HG03108 (cell line): ENCODE measurements around the gene PLXDC1.
"Not testable (repeated sequence)": the region's sequence is repeated elsewhere in the genome, so short reads cannot be mapped to it uniquely, and the experiment has no call there.

Source experiments
- ATAC-seq: cut with Tn5 transposase; IDR thresholded peaks from one replicate; pipeline ENCODE4 v1.9.1; 2021; ENCODE audit warnings: moderate library complexity; ENCODE audit not compliant: unreplicated experiment

Gene PLXDC1

DNA sequence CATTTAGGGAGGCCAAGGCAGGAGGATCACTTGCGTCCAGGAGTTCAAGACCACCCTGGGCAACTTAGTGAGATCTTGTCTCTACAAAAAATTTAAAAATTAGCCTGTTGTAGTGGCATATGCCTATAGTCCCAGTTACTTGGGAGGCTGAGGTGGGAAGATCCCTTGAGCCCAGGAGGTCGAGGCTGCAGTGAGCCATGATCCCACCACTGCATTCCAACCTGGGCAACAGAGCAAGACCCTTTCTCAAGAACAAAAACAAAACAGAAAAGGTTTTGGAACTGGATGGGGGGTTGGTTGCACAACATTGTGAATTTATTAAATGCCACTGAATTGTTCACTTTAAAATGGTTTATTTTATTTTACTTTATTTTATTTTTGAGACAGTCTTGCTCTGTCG, 21.2 kb downstream of the PLXDC1 start:
- ATAC-seq = no peak

DNA sequence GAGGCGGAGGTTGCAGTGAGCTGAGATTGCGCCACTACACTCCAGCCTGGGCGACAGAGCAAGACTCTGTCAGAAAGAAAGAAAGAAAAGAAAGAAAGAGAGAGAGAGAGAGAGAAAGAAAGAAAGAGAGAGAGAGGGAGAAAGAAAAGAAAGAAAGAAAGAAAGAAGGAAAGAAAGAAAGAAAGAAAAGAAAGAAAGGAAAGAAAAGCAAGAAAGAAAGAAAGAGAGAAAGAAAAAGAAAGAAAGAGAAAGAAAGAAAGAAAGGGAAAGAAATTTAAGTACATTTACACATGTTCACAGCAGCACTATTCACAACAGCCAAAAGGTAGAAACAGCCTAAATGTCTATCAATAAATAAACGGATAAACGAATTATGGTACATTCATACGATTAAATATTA, 21.9 kb downstream of the PLXDC1 start:
- not testable (repeated sequence) for ATAC-seq

DNA sequence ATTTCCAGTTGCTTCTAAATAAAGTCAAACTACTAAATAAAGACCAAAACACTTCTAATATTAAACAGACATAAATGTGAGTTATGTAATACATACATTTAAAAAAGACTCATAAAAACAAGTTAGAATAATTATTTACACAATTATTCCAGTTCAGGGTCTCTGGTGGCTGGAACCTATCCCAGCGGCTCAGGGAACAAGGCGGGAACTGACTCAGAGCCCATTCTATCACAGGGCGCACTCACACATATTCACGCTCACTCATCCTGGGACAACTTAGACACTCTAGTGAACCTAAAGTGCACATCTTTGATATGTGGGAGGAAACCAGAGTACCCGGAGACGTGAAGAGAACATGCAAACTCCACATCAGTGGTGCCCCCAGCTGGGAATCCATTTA, 25.0 kb downstream of the PLXDC1 start:
- ATAC-seq = no peak

DNA sequence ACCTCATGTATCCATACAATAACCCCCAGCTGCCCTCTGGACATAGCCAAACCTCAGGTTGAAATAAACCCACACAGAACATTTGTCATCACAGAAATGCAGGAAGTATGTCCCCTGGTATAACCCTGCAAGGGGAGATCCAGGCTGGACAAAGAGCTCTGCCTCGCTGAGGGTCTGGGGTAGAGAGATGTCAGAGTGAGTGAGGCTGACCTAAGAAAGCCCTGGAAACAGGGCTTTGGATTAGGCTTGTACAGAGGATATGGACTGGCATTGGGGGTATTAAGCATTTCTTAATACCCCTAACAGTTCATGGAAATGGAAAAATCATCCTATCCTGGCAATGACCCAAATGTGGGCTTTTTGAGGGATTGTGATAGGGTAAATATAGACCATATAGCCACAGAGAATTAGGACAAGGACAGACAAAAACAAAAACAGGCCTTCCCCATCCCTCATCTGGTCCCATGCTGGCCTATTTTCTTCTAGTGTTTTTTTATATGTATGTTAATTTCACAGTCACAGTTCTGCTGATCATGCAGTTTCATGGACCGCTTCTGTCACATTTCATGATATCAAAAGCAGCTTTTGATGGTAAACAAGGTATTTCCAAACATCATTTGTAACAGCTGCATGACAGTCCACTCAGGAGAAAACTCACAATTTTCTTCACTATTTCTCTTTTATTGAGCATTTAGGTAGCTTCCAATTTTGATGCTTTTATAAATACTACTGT, 26.1 kb downstream of the PLXDC1 start:
- ATAC-seq = no peak

DNA sequence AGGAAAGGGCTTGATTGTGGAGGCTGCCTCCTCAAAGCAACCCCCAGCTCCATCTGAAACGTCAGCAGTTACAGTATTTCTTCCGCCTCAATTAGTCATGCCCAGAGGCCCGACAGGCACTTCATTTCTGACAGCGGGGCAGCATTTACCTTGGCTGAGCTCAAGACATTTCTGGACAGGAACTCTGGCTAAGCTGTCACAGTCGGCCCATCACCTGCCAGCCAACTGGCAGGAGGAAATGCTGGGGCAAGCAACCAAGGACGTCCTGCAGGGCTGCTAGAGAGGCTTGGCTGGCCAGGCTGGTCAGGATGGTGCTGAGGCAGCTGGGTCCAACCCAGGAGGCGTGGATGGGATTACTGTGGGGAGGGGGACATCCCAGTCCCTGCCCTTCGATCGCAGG, 27.8 kb downstream of the PLXDC1 start:
- no peak for ATAC-seq

DNA sequence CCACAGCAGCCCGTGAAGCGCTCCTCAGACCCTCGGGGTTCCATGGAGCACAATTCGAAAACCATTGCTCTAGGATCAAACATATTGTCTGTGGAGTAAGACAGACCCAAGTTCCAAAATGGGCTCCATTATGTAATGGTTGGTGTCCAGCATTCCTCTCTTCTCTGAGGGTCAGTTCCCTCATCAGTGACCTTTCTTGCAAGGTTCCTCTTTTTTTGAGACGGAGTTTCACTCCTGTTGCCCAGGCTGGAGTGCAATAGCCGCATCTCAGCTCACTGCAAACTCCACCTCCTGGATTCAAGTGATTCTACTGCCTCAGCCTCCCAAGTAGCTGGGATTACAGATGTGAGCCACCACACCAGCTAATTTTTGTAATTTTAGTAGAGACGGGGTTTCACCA, 28.4 kb downstream of the PLXDC1 start:
- ATAC-seq = no peak

DNA sequence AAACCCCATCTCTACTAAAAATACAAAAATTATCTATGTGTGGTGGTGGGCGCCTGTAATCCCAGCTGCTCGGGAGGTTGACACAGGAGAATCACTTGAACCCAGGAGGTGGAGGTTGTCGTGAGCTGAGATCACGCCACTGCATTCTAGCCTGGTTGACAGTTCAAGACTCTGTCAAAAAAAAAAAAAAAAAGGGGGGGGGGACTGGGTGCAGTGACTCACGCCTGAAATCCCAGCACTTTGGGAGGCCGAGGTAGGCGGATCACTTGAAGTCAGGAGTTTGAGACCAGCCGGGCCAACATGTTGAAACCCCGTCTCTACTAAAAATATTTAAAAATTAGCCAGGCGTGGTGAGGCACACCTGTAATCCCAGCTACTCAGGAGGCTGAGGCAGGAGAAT, 29.5 kb downstream of the PLXDC1 start:
- not testable (repeated sequence) for ATAC-seq

DNA sequence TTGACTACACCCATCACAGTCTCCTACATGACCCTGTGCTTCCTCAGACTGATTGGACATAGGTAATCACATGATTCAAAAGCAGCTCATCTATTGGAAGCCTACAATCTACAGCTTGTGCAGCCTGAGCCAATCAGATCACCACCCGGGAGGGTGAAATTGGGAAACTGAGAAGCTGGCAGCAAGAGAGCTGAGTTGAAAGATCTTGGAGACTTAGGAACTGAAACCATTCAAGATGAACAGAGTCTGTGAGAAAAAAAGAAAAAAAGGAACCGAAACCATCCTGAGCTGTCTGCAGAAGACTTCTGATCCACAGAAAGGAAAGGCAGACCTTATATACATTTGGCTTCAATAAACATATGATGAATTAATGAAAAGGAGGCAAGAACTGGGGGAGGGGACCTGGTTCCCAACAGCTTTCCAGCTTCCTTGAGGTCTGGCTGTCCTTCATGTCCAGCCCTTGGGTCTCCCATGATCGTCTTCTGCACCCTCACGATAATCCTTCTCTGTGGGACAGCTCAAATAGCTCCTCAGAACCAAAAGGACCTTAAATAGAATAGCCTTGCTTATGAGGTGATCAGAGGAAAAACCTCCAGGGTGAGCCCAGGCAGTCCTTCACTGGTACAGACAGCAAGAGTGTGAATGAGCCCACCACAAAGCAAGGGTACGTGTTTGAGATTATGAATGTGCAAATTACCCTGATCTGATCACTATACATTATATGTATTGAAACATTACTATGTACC, 32.6 kb downstream of the PLXDC1 start:
- no peak for ATAC-seq

DNA sequence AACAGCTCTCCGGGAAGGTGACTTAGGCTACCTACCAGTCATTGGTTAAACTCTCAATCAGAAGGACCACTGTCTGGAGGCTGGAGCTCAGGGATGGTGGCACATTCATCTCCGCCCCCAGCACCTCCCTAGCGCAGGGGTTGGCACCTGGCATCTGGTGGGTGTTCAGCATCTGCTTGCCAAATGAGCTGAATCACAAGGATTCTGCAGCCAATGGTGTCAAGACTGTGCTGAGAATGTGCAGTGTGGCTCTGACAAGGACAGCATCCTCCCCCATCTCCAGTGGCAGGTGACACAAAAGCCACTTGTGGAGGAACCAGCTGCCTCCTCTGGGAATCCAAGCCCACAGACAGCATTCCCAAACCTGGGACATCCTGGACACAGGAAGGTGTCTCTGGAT, 35.2 kb downstream of the PLXDC1 start:
- no peak for ATAC-seq

DNA sequence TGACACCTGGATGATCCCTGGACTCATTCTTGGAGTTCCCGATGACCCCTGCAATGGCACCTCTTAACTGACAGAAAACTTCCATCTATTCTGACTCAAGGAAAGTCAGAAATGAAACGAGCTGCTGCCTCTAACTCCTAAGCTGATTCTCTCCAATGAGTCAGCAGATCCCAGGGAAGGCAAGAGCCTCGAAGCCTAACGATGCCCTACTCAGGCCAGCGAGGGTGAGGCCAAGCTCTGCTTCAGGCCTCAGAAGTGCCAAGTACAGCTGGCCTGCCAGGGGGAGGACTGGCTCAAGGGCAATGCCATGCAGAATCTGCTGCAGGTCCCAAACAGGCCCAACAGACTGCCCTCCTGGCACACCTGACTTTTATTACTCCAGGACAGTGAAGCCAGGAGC, 36.3 kb downstream of the PLXDC1 start:
- ATAC-seq = no peak

DNA sequence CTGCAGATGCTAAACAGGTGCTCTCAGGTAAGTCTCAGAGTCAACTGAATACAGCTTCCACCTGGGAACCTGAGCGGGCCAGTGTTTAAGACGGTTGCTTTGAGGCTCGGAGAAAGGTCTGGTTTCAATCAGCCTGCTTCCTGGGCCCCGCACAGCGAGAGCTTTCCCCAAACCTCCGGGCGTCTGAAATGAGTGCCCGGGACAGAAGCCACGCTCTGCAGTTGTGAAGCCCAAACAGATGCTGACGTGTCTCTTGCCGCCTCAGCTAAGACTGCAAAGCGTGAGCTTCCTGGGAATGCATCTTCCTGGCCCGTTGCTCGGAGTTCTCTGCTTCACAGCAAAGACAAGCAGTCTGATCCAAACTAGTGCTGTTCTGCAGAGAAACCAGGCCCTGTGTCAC, 36.7 kb downstream of the PLXDC1 start:
- ATAC-seq = no peak

DNA sequence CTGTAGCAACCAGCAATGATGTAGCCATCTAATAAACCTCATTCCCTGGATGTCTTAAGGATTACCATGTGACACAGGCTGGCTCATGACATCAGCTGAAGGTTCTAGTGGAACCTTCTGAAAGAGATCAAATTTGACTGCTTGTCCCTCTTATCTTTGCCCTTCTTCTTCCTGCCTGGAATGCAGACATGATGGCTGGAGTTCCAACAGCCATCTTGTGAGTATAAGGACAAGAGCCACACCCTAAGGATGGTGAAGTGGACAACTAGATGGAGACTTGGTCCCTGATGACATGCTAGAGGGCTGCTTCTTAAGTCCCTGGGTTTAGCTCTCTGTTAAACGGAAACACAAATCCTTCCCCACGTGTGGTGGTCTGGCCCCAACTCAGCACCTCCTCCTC, 37.6 kb downstream of the PLXDC1 start:
- no peak for ATAC-seq

DNA sequence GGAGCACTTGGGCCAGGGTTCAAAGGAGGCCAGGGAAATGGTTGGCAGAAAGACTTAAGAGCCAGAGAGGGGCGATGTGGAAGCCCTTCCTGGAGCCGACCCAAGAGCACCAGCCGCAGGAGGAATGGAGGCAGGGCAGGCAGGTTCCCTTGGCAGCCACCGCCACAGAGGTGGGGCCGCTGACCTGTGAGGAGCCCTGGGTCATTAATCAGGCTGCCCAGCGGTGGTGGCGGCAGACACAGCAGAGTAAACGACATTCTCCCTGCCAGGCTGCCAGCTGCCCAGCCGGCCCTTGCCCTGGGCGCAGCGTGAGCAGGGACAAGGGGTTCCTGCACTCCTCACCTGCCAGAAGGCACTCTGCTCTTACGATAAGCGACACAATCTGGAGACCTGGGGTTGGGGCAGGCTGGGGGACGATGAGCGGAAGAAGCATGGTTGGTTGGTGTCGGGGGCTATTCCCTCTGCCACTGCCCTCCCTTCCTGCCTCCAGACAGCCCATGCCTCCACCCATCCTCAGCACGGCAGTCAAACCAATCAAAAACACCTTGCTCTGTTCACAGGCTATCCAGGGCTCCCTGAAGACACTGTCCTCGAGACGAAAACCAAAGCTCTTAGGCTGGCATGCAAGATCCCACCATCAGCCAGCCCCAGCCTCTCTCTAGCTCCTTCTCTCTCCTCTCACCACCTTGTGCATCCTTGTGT, 40.9 kb downstream of the PLXDC1 start:
- ATAC-seq = no peak

DNA sequence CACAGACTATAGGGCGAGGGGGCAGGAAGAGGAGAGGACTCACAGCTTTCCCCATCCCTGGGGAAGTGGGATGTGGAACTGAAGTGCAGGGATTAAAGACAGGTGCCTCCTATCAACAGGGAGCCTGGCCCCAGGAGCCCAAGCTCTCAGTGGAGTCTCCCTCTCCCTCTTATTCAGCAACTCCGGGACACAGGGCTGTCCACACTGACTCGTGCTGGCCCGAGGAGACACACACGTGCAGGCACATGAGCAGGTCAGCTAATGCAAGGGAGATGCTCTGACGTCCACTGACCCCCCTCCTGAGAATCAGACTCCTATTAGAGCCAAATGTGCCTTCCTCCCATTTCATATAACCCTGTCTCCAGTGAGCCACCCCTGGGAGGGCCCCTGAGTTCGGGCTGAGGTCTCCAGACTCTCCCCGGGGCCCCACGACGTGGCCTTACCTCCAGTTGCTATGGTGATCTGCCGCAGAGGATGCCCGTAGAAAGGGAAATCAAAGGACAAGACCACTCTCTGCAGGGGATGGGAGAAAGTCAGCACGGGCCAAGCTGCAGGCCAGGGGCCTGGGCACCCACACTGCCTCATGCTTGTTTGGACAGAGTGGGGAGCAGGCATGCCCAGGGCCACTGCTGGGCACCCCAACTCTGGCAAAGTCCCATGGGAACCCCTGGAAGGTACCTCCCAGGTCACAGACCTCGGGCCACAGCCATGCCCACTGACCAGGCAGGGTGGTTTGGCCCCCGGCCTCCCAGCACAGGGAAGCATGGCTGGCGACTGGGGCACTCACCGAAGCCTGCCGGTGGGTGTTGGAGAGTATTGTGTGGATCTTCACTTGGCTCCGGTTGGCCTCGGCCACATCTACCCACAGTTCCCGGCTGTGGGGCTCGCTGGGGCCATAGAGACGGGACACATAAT, 42.7 kb downstream of the PLXDC1 start:
- no peak for ATAC-seq

DNA sequence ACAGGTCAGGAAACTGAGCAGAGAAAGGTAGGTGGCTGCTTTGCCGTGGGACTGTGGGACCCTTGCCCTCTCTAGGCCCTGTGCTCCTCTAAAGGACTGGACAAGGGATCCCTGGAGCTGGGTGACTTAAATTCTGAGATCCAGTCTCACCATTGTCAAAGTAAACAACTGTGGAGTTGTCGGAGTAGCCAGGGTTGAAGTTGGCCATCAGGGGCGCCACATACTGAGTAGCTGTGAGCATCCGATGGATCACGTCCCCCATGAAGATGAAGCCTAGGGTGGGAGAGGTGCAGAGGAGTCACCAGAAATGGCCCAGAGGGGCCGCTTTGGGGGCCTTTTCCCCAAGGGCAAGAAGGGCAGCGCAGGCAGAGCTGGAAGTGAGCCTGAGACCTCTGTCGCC, 43.5 kb downstream of the PLXDC1 start:
- ATAC-seq = no peak

DNA sequence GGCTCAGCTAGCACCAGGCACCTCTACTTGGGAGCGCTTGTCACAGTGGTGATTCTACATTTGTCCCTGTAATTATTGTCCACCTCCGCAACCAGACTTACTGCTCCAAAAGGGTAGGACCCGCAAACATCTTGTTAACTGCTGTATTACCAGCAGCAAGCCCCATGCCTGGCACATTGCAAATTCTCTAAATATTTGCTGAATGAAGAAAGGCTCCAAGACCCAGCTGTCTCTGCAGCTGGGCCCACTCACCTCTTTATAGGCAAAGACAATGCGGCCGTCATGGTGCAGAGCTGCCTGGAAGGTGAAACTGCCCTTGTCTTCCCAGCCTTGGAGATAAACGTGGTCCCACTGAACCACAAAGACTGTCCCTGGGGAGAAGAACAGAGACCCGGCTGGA, 44.3 kb downstream of the PLXDC1 start:
- ATAC-seq = no peak

DNA sequence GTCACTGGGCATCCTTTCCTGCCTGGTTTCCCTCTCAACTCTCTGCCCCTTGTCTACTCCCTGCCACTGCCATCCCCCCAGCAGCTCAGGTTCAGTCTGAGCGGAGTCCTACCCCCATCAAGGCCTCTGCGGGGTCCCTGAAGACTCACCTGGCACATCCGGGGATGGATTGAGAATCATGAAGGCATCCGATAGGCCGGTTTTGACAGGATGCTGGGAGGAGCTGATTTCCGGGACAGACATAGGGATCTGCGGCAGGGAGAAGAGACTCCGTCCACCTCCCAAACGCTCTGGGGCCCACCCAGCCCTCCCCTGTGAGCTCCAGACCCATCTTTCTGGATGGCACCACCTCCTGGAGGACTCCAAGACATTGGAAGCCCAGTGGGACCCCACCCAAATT, 45.7 kb downstream of the PLXDC1 start:
- no peak for ATAC-seq

DNA sequence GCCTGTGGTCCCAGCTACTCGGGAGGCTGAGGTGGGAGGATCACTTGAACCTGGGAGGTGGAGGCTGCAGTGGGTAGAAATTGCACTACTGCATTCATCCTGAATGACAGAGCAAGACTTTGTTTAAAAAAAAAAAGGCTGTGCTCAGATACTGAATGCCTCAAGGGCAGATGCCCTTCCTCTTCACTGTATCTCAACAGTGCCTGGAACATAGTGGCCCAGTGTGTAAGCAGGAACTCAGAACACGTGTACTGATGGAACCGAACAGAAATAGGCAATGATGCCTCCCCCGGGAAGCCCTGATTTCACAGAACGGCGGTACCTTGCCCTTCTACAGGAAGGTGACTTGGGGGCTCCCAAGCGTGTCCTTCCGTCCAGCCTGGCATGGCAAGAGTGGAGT, 46.8 kb downstream of the PLXDC1 start:
- ATAC-seq = no peak

DNA sequence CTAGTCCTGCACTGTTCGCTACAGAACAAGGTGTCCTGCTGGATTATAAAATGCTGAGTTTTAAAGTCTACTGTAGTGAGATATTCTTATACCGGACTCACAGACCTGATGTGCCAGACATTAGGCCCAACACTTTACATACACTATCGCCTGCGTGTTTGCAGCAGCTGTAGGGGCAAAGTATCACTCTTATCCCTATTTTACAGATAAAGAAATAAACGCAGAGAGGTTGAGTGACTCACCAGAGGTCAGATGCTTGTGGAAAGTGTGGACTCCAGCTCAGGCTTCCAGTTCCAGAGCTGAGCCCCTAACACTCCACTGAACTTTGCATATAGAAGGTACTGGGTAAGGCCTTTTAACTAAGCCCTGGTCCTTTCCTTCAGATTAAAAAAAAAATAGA, 47.4 kb downstream of the PLXDC1 start:
- ATAC-seq = no peak

DNA sequence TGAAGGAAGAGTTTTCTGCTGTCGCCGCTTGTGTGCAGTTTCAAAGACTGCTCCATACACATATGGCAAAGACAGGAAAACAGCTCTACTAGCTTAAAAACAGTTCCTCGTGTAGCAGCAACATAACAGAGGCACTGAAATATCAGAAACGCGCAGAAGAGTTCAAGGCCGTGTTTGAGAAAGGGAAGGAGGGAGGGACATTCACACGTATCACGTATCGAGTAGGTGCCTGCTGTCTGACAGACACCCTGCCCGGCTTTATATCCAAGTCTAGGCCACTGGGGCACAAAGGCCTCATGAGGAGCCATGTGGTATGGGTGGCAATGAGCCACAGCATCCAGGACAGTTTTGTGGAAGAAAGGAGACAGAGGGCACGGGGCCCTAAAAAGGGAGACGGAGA, 50.3 kb downstream of the PLXDC1 start:
- ATAC-seq = no peak

DNA sequence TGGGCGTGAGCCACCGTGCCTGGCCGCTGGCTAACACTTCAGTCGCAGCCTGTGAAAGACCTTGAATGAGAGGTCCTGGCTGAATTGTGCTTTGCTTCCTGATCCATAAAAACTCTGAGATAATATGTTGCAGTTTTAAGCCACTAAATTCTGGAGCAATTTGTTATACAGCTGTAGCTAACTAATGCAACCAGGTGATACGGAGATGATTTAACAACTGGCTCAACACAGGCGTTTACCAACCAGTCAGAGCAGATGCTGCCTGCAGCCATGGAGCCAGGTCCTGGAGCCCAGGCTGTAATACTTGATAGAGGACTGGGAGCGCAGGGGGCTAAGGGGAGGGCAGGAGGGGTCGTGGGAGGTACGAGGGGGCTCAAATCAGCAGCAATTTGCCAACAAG, 50.9 kb downstream of the PLXDC1 start:
- ATAC-seq = no peak
